HG03558 (cell line): ENCODE results near the gene TLE3.

Experiments
- ATAC-seq: cut with Tn5 transposase; IDR thresholded peaks from one replicate; pipeline ENCODE4 v1.9.1; 2021; ENCODE audit warnings: moderate number of reproducible peaks; ENCODE audit not compliant: unreplicated experiment; ENCODE audit errors: extremely low read depth

The TLE3 gene

DNA sequence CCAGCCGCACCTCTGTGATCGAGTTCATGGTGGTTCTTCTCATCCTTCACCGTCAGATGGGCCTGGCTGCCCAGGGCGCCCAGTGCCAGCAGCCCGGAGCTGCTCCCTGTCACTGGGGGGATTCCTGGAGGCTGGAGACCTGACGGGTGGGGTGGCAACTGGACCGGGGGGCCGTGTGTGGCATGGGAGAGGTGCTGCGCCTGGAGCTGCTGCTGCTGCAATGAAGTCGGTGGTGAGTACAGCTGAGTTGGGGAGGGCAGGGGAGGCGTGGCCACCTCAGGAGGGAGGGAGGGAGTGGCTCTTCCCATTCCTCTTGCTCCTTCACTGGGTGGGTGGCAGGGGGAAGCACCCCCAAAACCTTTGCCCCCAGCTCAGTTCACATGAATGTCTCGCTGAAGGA lies 31.7 kb downstream of the TLE3 start:
- ATAC-seq = no peak

DNA sequence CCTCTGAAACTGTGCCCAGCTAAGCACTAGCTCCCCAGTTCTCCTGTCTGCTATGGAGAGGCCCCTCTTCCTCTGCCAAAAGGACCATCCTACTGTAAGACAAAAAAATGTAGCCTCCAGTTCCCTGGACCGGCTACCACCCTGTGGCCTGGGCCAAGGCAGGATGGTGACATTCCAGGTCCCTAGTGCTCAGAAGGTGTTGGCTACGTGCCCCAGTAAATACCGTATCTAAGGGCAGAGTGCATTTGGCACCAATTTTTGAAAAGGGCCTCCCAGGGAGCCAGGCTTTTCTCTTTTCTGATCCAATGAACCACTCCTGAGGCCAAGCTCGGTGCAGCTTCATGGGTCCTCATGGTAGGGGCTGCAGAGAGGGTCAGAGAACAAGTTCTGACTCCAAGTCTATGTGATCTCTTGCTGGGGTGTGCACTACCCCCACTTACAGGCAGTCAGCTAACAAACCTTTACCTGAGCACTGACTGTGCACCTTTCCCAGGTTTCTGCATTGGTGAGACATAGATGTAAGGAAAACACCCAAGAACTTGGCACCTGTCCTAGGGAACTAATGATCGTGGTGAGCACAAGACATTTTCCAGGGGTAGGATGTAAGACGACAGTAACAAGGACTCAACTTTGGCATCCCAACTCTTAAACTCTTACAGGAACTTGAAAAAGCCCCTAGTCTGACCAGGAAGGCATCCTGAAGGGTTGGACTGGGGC lies 32.6 kb downstream of the TLE3 start:
- ATAC-seq = no peak

DNA sequence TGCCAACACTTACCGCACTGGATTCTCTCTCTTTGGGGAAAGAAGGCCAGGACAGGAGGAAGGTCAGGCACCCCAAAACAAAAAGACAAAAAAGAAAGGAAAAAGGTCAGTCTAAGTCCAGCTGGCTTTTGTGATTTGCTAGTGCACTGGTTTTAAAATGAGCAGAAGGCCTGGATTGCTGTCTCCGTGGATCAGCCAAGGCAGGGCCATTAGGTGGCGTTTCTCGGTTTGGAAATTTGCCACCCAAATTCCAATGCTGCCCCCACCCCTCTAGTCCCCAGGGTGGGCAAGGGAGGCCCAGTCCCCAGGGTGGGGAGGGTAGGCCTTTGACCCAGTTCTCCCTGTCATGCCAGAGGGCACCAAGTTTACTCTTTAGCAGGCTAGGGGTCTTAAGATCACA lies 33.3 kb downstream of the TLE3 start:
- ATAC-seq = no peak

DNA sequence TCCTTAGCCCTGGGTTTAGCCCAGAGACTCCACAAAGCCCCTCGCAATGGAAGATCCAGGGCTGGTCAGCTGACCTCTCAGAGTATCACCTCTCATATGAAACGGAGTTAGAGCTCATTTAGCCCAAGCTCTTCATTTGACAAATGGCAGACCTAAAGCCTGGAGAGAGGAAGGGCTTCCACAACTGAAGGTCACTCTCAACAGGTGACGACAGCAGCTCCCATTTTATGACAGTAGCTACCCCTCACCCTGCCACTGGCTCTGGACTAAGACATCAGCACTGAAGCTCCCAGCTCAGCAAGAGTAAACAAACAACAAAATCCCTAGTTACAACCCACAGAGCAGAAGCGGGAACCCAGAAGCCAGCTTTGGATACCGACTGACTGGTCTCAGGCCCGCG lies 33.7 kb downstream of the TLE3 start:
- ATAC-seq = no peak

DNA sequence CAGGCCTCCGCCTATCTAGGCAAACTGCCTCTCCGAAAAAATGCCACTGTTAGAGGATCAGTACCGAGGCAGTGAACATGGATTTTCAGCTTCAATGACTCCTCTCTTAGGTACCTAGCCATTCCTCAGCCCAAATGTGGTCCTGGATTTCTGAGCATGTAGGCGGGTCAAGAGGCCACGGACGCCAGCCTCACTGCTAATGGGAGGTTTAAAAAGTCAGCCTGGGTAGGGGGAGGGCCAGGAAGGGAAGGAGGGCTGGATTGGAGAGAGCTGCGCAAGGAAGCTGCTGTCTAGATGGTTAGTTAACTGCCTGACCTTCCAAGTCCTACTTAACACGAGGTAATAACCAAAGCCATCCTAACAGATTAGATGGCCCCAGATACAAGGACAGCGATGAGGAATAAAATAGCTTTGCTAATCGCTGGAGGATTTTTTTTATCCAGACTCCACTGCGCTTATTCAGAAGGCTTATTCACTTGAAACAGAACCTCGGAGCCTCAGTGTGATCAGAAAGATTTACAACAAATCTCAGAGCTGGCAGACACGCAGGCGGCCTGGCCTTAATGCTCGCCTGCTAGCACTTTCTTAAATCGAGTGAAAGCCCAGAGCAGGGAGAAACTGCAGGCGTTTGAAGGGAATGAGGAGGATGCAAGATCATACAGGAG lies 34.3 kb downstream of the TLE3 start:
- ATAC-seq = no peak

DNA sequence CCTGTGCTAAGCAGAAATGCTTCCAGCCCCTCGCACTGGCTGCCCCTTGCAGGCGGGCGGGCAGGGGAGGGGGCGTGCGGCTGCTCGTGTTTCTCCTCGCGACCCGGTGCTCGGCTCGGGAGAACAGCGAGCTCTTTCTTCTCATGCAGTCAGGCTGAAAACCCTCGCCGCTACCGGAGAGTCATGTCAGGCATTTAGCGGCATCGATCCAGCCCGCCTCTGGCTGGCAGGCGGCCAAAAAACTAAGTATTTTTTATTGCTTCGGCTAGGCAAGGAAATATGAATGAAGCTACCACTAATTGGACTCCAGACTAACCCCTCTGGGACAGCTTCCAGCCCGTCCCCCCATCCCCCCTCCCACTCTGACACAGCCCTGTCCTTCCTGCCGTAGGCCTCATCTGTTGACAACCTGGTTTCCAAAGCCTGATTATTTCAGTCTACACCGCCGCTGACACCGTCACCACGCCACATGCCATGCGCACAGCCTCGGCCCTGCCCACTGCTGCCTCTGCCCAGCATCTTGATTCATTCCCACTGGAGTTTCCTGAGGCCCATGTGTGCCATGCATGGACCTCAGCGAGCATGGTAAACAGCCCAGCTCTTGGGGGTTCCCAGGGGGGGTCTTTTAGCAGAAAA lies 35.3 kb downstream of the TLE3 start:
- no peak for ATAC-seq

DNA sequence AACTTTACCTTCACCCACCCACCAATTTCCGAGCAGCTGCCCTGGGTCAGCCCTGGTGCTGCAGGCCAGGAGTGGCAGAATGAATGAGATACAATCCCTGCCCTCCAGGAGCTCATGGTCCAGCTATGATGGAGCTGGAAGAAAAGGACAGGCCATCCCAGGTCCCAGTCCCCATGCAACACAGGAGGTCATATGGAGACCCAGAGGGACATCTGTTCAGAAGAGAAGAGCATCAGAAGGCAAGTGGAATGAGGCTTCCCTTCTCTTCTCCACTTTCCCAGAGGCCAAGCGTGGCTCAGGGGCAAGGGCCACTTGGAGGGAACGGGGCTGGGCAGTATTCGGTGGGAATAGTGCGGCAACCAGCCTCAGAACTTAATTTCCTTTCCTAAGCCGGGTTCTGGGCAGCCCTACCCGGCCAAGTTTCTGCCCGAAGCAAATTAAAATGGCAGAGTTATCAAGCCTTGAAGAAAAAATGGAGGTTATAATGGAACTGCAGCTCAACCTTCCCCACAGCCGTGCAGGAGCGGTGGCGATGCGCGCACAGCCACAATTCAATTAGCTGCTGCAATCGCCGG lies 35.9 kb downstream of the TLE3 start:
- no peak for ATAC-seq

DNA sequence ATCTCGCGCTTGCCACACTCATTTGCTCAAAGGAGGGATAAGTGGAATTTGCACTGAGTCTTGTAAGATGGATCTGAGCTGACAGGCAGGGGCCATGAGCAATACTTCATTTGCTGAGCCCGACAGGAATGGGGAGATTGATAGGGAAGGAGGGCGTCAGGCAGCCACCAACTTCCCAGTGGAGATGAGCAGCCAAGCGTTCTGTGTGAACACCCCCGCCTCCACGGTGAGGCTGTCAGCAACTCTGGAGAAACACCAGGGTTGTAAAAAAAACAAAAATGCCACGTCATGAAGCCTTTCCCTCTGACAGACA lies 36.8 kb downstream of the TLE3 start:
- ATAC-seq = no peak

DNA sequence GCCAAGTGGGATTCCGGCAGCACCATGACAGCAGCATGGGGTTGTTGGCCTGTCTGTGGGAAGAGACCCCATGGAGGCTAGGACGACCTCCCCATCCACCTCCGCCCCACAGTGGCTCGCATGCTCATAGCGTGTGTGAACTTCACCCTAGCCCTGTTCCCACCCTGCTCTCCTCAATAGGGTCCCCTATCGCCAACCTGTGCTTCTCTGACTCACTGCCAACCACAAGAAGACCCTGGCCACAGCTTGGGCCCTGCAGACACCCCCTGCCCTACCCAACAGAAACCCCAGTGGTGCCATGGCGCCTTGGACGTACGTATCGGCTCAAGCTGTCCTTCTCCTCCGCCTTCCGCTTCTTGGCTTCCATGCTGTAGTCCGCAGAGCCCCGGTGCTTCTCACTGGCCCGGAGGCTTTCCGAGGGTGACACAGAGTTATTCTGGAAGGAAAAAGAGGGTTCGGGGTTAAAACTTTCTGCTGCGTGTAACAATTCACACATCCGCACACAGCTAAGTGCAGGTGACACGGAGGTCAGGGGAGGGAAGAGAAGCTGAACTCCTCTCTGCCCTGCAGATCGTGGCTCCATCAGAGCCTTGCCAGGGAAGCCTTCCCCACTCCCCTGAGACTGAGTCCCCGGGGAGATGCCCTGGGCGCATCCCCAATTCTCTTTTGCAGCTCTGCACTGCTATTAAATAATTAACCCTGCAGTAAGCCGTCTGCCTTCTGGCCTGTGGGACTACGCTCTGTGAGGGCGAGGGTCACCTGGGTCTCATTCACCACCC lies 37.3 kb downstream of the TLE3 start:
- no peak for ATAC-seq

DNA sequence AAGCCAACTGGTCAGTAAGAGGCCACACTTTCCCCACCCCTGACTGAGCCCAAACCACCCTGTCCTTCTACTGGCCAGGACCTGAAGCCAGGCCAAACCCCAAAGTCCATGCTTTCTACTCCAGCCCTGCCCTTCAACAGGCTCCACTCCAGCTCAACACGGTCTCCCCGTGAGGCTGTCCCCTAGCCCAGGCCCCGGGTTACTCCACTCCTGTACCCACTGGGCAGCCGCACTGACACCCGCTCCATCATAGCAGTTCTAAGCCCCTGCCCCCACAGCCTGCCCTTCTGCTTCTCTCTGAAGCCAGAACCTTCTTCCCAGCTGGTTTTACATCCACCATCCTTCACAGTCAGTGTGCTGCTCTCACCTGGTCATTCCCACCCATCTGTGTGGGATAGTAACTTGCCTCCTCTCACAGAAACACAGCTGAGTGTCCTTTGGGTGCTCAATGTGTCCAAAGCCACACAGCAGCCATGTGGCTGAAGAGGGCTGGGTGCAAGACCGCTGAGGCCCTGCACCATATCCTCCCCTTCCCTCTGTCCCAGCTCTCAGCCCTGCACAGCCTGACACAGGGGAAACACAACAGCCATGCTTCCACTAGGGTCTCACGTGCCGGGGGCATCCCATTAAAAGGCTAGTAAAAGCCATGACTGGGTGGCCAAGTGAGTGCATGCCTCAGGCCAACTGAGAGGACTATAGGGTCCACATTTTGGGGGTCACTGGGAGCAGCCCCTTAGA lies 38.1 kb downstream of the TLE3 start:
- ATAC-seq = no peak

DNA sequence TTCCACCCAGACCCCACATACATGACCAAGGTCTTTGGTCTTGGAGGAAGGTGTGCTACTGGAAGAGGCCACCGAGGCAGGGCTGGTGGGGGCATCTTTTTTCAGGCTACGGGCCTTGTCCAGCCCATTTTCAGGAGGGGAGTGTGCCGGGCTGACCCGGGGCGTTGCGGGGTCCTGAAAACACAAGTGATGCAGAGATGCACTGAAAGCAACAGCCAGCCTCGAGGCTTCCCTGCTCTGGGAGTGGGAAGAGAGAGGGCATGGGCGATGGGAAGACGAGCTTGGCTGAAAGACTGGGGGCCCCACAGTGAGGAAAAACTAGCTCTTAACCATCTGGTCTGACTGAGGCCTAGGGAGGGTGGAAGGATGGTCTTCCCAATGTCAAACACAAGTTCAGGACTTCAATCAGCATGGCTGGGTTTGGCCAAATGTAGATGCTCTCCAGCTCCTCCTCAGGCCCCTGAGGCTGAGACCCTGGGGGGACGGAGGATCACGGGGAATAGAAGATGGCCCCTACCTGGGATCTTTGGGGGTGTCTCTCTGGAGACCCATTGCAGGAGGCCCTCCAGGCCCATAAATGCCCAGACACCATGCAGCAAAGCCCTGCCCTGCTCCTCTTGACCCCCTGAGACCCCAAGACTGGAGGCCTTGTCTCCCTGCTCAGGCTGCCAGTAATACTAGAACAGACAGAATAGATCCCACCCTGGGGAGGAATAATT lies 38.9 kb downstream of the TLE3 start:
- no peak for ATAC-seq

DNA sequence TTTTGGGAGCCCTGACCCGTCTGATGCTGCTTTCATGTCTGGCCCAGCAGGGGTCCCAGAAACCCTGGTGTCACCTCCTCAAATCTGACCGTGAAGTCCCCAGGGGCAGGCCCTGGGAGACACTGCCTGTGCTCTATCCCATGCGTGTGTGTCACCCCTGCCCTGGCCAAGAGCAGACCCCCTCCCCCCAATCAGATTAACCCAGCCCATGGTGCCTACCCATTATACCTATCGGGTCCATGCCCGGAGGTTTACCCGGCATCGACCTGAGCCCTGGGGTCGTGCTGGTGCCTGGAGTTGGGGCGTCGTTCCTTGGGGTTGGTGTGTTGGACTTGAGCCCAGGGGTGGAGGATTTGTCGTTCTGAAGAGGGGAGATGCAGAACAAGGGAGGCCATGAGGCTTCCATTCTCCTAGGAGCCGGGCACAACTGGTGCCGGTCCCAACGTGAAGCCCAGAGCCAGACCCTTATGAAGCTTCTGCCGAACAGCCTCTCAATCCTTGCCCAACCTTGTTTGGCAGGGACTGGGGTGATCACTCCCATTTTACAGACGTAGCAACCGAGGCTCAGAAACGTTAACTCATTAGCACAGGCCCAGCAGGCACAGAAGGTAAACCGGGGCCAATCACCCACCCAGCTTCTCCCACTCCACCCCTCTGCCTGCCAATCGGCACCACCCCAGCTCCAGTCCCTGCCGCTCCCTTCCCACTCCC lies 39.6 kb downstream of the TLE3 start:
- ATAC-seq = no peak

DNA sequence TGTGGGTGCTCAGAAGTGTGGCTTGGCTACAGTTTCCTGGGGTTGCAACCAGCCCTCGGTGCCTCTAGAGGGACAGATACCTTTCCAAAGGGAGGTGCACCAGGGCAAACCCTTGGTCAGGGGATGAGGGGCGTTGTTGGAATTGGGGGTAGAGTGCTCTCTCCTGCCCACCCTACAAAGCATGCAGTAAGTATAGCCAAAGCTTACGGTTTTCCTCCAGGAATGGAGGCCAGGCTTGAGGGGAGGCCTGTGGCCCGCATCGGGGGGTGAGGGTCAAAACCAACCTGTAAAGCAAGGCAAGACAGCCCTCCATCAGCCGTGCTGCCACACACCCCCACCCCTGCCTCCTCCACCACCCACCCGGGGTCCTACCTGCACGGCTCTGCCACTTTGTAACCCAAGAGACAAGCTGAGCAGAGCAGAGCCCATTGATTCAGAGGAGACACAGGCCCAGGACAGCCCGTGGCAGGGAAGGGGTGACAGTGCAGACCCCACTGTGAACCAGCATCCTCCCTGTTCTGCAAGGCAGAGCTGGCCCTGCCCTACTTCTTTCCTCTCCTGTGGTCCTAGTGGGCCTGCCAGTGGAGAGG lies 41.5 kb downstream of the TLE3 start:
- ATAC-seq = no peak

DNA sequence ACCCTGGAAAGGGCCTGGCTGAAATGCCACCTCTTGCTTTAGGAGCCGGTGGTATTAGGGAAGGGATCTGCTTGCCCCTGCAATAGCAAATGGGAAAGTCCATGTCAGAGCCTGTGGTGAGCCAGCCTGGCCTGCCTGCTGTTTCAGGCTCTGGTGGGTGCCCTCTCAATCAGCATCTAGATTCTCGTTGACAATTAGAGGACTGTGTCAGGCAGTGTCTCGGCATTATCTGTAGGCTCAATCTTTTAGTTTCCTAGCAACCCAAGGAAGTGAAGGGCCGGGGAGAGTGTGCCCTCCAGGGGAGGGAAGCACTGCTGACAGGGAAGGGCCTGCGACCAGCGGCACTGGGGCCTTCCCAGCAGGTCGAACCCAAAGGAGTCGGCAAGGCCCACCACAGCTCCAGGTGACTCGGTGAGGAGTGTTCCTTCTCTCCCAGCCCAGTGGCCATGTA lies 42.1 kb downstream of the TLE3 start:
- ATAC-seq = no peak

DNA sequence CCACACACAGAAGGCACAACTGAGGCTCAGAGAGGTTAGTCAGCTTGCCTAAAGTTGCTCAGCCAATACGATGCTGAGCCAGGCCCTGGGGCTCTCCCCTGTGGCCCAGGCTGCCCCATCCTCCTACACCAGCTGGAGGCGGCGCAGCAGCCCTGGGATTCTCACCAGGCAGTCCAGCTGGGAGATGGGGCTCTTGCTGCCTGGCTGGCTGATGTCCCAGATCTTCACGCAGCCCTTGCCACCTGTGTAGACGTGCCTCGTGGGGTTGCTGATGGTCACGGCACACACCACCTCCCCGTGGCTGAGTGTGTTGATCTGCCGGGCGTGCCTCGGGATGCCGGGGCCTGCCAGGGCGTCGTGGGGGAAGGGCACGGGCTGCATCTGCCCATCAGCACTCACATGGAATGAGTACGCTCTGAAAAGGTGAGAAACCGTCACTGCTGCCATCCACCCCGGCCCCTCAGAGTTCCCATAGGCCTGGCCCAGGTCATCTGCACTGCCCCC lies 42.8 kb downstream of the TLE3 start:
- no peak for ATAC-seq

DNA sequence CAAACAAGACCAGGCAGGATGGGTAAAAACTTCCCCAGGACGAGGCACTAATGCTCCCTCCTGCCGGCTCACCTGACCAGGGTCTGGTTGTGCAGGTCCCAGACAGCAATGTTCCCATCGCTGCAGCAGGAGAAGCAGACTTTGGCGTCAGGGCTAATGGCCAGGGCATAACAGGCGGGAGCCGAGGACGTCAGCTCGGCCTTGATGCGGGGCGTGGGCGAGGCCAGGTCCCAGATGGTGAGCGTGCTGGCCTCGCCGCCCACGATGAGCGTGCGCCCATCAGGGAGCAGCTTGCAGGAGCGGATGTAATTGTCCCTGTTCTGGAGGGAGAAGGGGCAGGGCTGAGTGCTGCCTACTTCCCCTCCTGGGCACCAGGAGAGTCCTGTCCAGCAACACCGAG lies 43.4 kb downstream of the TLE3 start:
- ATAC-seq = no peak

DNA sequence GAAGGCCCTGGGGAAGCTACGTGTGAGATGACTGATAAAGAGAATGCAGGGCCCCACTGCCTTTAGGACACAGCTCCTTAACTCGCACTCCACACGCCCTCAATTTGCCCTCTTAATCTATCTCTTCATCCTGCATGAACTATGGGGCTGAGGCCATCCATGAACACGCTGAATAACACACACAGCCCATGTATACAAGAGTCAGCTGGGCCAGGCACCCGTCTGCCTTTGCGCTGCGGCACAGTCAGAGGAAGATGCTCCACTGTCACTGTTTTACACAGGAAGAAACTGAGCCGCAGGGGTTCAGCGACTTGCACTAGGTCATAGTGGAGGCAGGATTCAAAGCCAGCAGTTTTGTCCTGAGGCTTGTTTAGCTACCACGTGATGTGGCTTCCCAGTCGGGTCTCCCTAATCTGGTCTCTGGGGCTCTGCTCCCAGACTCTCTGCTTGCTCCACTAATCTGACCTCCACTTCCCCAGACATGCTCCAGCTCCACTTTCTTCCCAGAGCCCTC lies 43.9 kb downstream of the TLE3 start:
- no peak for ATAC-seq
